ENCODE results near the gene GLCE.

The GLCE gene

GRCh38 chr15:69146724-69147435 lies 13.6 kb upstream of the GLCE start:
- H3K9me2 ChIP-seq (replicated peaks; ENCODE audit: low read depth, low read length), result no peaks in the 10 kb centered on the region
- no peaks in the 10 kb centered on the region for H3F3A ChIP-seq (ENCODE audit: low read depth)
- no peaks in the 10 kb centered on the region for H3K79me2 ChIP-seq (ENCODE audit: insufficient read depth, low read length)
- peaks cover 27% of the 10 kb centered on the region for H3K27me3 ChIP-seq (ENCODE audit: insufficient read depth, low read length, poor library complexity, severe bottlenecking)
- no peaks in the 10 kb centered on the region for H3K36me3 ChIP-seq (ENCODE audit: insufficient read depth, low read length)
- no peak overlapping the region for H3K9ac ChIP-seq (ENCODE audit: low read depth, low read length, poor library complexity, severe bottlenecking)
- no peaks in the 10 kb centered on the region for H3K4me1 ChIP-seq (ENCODE audit: insufficient read depth, low read length, poor library complexity, severe bottlenecking)
- H2AFZ ChIP-seq (ENCODE audit: low read length), result no peak overlapping the region
- H3K9me3 ChIP-seq (ENCODE audit: insufficient read depth, low read depth, low read length), result no peaks in the 10 kb centered on the region
- no peaks in the 10 kb centered on the region for H4K20me1 ChIP-seq (ENCODE audit: insufficient read depth, low read length, poor library complexity, severe bottlenecking)
- TF ChIP-seq EZH2phosphoT487 (IDR thresholded peaks at IDR 0.05; ENCODE audit: borderline replicate concordance) (no peak), CTCF (conservative IDR thresholded peaks at IDR 0.05; ENCODE audit: low read length) (no peak)
- H3K4me3 ChIP-seq (ENCODE audit: low read length, poor library complexity, severe bottlenecking), result no peak overlapping the region
- no peak overlapping the region for H3K4me2 ChIP-seq (ENCODE audit: low read depth, low read length, poor library complexity, severe bottlenecking)

GRCh38 chr15:69148465-69148864 lies 12.0 kb upstream of the GLCE start:
- Histone ChIP-seq H3K79me2 (ENCODE audit: insufficient read depth, low read length) (no peaks in the 10 kb centered on the region), H3K9me2 (replicated peaks; ENCODE audit: low read depth, low read length) (no peaks in the 10 kb centered on the region), H3K4me2 (ENCODE audit: low read depth, low read length, poor library complexity, severe bottlenecking) (no peak overlapping the region), H3K4me3 (ENCODE audit: low read length, poor library complexity, severe bottlenecking) (no peak overlapping the region), H4K20me1 (ENCODE audit: insufficient read depth, low read length, poor library complexity, severe bottlenecking) (no peaks in the 10 kb centered on the region), H2AFZ (ENCODE audit: low read length) (no peak overlapping the region), H3K27me3 (ENCODE audit: insufficient read depth, low read length, poor library complexity, severe bottlenecking) (peaks cover 32% of the 10 kb centered on the region), H3K9me3 (ENCODE audit: insufficient read depth, low read depth, low read length) (no peaks in the 10 kb centered on the region), H3F3A (ENCODE audit: low read depth) (no peaks in the 10 kb centered on the region), H3K4me1 (ENCODE audit: insufficient read depth, low read length, poor library complexity, severe bottlenecking) (no peaks in the 10 kb centered on the region), H3K9ac (ENCODE audit: low read depth, low read length, poor library complexity, severe bottlenecking) (no peak overlapping the region), H3K36me3 (ENCODE audit: insufficient read depth, low read length) (no peaks in the 10 kb centered on the region)
- TF ChIP-seq EZH2phosphoT487 (IDR thresholded peaks at IDR 0.05; ENCODE audit: borderline replicate concordance) (no peak), CTCF (conservative IDR thresholded peaks at IDR 0.05; ENCODE audit: low read length) (no peak)

GRCh38 chr15:69149163-69149562 lies 11.3 kb upstream of the GLCE start:
- Histone ChIP-seq H3K4me1 (ENCODE audit: insufficient read depth, low read length, poor library complexity, severe bottlenecking) (no peaks in the 10 kb centered on the region), H3K79me2 (ENCODE audit: insufficient read depth, low read length) (no peaks in the 10 kb centered on the region), H3F3A (ENCODE audit: low read depth) (no peaks in the 10 kb centered on the region), H3K9me2 (replicated peaks; ENCODE audit: low read depth, low read length) (no peaks in the 10 kb centered on the region), H4K20me1 (ENCODE audit: insufficient read depth, low read length, poor library complexity, severe bottlenecking) (no peaks in the 10 kb centered on the region), H3K9me3 (ENCODE audit: insufficient read depth, low read depth, low read length) (no peaks in the 10 kb centered on the region), H3K36me3 (ENCODE audit: insufficient read depth, low read length) (no peaks in the 10 kb centered on the region), H3K4me2 (ENCODE audit: low read depth, low read length, poor library complexity, severe bottlenecking) (no peak overlapping the region), H3K4me3 (ENCODE audit: low read length, poor library complexity, severe bottlenecking) (no peak overlapping the region), H3K9ac (ENCODE audit: low read depth, low read length, poor library complexity, severe bottlenecking) (no peak overlapping the region), H2AFZ (ENCODE audit: low read length) (no peak overlapping the region), H3K27me3 (ENCODE audit: insufficient read depth, low read length, poor library complexity, severe bottlenecking) (peaks cover 32% of the 10 kb centered on the region)
- TF ChIP-seq EZH2phosphoT487 (IDR thresholded peaks at IDR 0.05; ENCODE audit: borderline replicate concordance) (no peak), CTCF (conservative IDR thresholded peaks at IDR 0.05; ENCODE audit: low read length) (no peak)
